Astrocyte of the hippocampus (primary cell): ENCODE data around the gene STRC.
A peak's percentile ranks its signal among the peaks of the same experiment; 100 is the strongest.
"Not testable (repeated sequence)": the region's sequence is repeated elsewhere in the genome, so short reads cannot be mapped to it uniquely, and the experiment has no call there.

Source experiments
- DNase-seq: peaks from one replicate; pipeline ENCODE4 v3.0.0; 2011; ENCODE audit warnings: low read depth, low spot score

The STRC gene

DNA sequence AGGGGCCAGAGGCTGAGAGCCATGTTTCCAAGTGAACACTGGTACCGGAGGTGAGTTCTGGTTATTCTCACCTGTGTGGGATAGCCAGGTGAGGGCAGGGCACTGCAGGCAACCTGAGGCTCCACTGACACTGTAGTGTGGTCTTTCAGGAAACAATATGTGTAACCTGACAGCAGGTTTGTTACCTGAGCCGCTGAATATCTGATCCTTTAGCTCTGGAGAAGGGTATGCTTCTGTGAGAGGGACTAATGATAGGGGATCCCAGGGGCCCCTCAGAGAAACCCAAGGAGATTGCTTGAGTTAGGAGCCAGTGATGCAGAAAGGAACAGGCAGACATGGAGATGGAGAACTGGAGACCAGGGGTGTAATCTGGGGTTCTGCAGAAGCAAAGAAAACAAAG, at the start of gene STRC:
STRC (minus strand) TSS at position 101 of the 400 bp plus-strand sequence; CDS start at position 23, 78 bp downstream.
- DNase-seq = not testable (repeated sequence)

DNA sequence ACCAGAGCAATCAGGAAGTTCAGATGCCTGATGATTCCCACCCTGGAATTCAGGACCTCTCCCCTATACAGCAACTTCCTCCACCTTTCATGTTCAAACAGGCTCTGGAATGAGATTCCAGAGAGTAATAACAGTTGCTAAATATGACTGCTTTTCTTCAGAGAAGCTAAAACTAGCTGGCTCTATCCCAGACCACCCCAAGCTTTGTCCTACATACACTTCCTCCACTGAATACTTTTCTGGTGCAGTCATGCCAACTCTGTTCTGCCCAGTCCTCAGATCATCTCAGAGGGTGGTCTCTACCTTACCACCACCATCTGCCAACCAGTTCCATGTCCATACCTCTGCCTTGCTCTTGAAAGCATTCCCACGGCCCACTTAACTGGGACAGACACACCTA, 47.6 kb upstream of the STRC start:
- DNase-seq = not testable (repeated sequence)

DNA sequence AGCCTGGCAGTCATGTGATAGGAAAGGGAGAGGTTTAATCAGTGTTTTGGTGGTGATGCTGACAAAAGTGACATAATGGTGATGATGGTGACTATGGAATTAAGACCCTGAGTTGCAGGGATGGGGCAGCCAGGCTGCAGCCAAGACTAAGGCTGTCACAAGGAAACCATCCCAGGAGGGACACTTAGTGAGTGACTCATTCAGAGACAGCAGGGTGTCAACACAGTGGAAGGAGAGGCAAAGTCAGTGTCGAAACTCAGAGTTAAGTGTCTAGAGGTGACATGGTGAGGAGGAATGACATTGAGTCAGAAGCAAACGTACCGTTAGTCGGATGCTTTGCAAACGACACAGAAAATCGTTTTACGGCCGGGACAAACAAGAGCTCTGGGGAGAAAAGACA, 44.7 kb upstream of the STRC start:
- DNase-seq = not testable (repeated sequence)

DNA sequence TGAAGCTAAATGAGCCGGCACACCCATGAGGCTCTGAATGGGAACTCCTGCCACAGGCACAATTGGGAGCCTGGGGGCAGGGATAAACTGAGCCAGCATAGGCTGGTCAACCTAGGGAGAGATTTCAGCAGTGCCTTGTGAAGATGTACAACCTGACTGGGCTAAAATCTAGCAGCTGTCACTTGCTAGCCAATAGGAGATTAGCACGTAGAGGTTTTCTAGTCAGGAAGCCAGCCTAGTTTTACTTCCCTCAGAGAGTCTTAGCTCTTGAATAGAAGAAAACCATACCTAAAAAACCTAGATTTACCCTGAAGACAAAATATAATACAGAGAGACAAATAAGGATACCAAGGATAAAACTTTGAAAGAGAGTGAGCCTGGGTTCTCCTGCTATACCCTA, 43.7 kb upstream of the STRC start:
- not testable (repeated sequence) for DNase-seq

DNA sequence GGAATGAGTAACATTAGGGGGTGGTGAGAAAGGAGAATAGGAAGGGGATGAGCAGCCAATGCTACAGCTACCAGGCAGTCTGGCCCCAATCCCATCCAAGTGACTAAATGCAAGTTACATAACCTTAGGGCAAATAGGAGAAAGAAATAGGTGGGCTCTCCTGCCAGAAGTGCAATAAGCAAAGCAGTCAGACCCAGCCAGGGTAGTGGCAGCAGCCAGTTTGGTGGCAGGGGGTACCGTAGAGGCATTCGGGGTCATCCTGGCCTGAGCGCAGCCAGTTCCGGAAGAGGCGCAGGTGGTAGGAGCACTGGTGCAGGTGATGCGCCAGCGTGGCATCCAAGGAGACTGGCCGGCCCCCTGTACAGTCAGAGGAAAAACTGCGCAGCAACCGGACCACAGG, 41.1 kb upstream of the STRC start:
- not testable (repeated sequence) for DNase-seq

DNA sequence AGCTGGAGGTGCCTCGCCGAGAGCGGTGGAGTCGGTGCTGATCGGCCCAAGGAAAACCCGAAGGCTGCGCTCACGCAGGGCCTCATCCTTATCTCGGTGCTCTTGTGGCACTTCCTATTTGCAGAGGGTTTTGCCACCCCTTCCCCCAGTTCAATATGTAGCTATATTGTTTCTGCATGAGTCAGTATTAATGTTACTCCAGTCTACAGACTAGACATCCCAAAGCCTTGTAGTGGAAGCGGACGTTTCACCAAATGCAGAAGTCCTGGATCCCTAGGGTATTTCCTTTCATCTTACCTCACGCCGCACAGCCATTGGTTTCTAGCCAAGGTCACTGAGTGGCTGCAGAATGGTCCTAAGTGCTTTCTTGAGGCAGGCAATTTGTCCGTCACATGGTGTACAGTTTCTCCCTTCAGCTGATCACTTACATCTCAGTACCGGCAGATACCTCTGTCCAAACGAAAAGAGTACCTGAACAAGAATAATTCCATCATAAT, 30.9 kb upstream of the STRC start:
- DNase-seq = not testable (repeated sequence)

DNA sequence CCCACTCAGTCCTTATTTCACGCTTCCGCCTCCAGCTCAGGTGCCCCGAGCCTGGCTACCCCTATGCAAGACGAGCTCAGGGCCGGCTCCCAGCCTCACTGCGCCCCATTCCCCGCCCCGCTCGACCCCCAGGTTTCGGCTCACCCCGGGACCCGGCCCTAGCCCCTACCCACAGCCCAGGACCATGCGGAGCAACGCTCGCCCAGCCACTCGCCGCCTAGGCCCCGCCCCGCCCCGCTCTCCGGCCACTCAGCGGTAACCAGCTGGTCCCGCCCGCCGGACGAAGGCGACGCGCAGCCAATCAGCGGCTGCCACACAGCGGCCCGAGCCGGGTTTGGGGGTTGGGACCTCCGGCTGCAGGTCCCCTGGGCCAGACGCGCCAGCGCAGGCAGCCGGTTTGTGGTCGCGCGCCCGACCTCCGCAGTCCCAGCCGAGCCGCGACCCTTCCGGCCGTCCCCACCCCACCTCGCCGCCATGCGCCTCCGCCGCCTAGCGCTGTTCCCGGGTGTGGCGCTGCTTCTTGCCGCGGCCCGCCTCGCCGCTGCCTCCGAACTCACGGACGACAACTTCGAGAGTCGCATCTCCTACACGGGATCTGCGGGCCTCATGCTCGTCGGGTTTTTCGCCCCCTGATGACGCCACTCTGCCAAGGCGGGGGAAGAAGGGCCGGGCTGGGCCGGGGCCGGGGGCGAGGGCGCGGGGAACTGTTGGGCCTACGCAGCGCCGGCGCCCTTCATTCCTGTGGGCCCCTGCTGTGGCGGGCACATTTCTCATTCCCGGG, 30.2 kb upstream of the STRC start, which contains the start of gene CATSPER2:
CATSPER2 (minus strand) TSS at position 196 of the 781 bp plus-strand sequence. CDS start 783 bp downstream, outside the sequence.
- no peak for DNase-seq

DNA sequence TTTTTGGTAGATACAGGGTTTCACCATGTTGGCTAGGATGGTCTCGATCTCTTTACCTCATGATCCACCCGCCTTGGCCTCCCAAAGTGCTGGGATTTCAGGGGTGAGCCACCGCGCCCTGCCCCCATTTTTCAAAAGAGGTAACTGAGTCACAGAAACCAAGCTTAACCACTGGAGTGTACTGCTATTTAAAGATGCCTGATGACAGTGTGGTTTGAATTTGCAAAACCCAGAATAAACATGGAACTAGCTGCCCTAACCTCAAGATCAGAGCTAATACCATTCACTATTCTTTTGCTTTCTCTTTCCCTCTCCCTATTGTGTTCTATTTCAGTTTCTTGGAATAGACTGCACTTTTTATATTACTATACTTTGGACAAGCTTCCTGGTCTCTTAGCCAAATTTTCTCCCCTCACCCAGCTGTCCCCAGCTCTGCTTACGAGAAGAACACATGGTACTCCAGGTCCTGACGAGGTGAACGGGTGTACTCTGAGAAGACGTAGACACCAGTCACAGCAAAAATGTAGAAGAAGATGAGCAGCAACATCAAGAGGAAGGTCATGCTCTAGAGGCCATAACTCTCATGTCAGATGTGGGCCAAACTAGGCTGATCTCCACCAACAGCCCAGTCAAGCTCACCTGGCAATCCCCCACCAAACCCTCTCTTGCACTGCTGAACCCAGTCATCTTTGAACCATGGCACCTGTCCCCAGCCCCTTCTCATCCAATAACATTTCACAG, 20.0 kb upstream of the STRC start:
- DNase-seq = not testable (repeated sequence)

DNA sequence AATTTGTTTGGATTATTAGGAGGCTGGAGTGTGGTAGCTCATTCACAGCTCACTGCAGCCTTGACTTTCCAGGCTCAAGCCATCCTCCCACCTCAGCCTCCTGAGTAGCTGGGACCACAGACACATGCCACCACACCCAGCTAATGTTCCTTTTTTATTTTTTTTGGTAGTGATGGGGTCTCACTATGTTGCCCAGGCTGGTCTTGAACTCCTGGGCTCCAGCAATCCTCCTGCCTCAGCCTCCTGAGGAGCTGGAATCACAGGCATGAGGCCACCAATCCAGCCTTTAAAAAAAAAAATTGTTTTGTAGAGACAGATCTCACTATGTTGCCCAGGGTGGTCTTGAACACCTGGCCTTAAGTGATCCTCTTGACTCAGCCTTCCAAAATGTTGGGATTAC, 8.3 kb upstream of the STRC start:
- DNase-seq = not testable (repeated sequence)

DNA sequence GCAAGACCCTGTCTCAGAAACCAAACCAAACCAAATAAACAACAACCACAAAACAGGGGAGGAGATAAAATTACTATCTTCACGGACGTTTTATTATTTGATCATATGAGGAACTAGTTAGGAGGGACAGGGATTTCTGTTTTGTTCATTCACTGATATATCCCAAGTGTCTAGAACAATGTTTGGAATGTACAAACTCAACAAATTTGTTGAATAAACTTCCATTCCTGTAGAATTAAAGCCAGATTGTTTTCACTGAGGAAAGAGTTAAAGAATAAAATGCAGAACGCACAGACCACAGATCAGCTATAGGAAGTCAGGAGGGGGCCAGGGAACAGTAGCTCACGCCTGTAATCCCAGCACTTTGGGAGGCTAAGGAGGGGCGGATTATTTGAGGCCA, 6.5 kb upstream of the STRC start:
- no peak for DNase-seq

DNA sequence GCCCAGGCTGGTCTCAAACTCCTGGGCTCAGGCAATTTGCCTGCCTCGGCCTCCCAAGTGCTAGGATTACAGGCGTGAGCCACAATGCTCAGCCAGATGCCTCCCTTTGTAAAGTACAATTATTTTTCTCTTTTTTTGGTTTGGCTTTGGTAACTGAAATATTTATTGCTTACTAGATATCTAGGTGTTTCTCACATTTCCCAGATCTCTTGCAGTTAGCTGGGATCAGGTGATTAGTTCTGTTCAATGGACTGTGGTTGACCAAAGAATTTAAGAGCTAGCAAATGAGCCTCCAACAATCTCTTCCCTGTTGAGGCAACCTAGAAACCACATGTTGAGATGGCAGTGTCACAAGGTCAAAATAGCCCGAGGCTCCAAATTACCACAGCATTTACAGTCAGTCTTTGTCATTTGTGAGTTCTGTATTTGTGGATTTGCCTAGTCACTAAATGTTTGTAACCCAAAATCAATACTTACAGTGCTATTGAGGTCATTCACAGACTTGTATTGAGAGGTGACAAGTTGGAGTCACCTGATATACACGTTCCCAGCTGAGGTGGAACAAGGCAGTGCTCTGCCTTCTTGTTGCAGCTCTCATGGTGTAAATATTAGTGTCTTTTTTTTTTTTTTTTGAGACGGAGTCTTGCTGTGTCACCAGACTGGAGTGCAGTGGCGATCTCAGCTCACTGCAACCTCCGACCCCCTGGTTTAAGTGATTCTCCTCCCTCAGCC, 3.6 kb upstream of the STRC start:
- peak; percentile 5 for DNase-seq

DNA sequence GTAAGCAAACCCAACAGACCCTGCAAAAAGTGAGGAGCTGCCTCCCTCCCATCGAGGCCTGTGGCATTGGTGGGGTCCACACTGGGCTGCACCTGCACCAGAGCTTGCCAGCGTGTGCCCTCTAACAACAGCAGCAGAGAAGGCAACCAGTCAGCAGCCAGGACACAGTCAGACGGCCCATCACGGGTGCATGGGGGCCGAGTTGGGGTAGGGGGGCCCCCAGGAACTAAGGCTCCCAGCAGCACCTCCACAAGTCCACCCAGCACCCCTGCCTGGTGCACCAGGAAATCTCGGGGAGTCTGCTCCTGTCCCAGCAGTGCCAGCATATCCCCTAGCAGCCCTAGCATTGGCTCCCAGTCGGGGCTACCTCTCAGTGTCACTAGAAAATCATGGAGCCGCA, 850 bp downstream of the STRC start:
- DNase-seq = not testable (repeated sequence)

DNA sequence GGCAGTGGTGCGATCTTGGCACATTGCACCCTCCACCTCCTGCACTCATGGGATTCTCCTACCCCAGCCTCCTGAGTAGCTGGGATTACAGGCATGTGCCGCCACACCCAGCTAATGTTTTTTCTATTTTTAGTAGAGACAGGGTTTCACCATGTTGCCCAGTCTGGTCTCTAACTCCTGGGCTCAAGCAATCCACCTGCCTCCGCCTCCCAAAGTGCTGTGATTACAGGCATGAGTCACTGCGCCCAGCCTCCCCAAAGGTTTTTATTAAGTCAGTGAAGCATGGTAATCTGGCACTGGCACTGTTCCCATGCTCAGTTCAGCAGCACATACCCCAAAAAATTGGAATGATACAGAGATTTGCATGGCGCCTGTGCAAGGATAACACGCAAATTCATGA, 16.4 kb downstream of the STRC start:
- DNase-seq = peak; percentile 71

DNA sequence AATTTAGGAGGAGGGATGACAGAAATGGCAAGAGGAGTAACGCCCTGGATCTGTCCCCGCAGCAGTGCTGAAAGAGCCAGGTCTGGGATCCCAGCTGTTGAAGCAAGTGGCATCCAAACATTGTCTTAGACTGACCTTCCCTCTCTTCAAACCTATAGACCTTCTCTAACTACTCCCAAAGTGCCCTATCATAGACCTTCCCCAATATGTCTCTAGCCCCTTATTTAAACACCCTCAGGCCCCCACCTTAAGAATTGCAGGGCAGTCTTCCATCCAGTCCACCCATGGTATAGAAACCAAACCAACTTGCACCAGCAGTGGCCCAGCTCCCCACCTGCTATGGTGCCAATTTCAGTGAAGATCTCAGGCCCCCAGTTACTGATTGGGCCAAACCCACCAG, 18.4 kb downstream of the STRC start:
- DNase-seq = not testable (repeated sequence)

DNA sequence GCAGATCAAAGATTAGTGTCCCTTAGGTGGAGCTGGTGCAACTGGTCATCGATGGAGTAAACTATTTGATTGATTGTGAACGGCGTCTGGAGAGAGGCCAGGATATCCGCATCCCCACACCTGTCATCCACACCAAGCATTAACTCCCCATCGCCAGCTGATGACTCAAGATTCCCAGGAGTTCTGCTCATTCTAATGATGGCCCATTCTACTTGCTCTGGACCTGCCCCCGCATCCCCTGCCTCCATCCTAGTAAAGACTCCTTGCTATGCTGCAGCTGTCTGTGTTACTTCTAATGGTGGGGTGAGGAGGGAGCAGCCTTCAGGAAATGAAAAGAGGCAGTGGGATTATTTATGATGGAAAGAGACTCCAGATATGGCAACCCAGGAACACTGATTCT, 19.5 kb downstream of the STRC start:
- DNase-seq = not testable (repeated sequence)

DNA sequence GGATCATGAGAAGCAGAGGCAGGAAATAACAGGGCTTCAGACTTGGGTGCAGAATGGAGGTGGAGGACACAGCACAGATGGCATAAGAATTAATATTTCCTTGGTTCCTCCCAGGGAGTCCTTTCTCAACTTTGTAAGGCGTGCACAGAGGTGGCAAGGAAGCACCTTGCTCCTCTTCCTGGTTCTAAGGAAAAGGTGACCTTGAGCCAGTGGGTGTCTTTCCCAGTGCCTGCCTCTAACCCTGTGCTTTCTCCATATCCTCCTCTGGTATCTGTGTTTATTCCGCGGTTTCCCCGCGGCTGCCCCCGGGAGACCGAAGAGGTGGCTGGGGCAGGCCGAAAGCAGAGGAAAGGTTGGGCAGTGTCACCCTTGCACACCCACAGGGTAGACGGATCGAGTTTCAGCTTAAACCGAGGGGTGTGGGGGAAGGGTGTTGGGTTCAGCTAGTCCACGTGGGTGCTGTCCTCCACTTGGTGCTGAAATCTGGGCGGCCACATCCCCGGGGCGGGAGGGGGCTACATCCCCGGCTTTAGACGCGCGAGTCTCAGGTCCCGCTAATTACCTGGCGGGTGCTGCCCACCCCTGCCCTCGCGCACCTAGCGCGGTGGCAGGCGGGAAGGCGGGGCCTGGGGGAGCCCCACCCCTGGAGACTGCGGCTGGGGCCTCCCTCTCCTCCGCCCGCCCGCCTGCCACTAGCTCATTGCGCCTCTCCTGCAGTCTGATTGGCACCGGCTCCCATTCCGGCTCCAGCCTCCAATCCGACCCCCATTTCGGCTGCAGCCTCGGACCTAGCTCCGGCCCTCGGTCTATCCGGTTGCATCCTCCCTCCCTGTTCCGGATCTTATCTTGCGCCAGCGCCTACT, 25.0 kb downstream of the STRC start, which contains the start of gene CKMT1B:
CKMT1B (plus strand) TSS at position 700 of the 863 bp plus-strand sequence. CDS start 192 bp downstream, outside the sequence.
- not testable (repeated sequence) for DNase-seq

DNA sequence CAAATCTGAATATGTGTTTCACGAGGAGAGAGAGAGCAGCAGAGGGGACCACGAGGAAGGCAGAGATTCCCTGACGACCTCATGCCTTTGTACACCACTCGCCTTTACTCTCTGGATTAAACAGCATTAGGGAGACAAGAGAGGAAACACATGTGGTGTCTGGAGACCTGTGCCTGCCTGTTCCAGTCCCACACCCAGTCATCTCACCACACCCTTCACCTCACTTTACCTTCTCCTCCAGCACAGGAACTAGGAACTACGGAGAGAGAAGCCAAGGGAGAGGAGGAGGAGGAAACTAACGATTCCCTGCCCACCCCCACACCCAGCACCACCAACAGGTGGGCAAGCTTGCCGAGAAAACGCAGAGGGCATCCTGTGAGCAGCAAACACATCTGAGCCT, 25.8 kb downstream of the STRC start:
- DNase-seq = not testable (repeated sequence)

DNA sequence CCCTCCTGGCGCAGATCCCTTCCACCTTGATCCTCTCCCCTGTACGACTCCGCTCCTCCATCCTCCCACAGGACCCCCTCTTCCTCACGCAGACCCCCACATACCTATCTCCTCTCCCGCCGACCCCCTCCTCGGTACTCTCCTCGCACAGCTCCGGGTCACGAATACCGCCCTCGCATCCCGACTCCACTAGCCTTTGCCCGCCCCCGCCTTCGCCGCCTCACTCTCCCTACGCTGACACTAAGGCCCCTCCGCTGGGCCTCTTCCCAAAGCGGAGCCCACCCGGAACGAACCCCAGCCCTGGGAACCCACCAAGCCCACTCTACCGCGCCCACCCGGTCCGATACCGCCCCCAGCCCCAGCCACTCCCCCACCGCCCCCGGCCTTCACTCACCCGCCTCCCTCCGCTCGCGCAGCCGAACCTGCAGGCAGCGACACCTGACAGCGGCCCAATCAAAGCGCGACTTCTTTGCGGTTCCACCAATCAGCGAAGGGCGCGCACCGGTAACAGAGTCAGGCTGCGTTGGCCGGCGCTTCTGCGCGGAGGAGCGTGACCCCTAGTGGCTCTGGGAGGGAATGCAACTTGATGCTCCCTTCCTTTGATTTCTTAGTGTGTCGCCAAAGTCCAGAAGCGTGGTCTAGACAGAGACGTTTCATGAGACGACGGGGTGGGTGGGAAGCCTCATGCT, 28.7 kb downstream of the STRC start, which contains the start of gene PPIP5K1:
PPIP5K1 (minus strand) TSS at position 431 of the 689 bp plus-strand sequence. CDS start 5,704 bp downstream, outside the sequence.
- DNase-seq = not testable (repeated sequence)

DNA sequence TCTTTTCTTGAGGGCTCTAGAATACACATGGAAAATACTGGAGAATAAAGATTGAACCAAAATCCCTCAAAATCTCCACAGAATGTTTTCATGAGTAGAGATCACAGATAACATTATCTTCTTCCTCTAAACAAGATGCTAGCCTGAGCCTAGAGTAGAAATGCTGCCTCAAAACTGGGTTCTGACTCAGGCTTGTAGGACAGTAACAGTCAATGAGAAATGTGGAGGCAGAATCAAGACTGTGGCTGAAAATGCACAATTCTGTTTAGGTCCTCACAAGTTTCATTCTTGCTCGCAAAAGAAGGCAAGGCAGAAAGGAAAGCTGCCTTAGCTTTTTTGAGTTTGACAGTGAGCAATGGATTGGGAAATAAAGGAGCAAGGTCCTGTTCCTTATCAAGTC, 44.0 kb downstream of the STRC start:
- DNase-seq = not testable (repeated sequence)

DNA sequence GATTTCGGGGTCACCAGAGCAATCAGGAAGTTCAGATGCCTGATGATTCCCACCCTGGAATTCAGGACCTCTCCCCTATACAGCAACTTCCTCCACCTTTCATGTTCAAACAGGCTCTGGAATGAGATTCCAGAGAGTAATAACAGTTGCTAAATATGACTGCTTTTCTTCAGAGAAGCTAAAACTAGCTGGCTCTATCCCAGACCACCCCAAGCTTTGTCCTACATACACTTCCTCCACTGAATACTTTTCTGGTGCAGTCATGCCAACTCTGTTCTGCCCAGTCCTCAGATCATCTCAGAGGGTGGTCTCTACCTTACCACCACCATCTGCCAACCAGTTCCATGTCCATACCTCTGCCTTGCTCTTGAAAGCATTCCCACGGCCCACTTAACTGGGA, 52.0 kb downstream of the STRC start:
- DNase-seq = not testable (repeated sequence)
